Body of pancreas (tissue), 4 donors: ENCODE data around the gene UBASH3A.

Source experiments
- POLR2A ChIP-seq, 3 donors: fragments of 450-650 bp; IDR thresholded peaks; one replicate each; pipeline ENCODE4 v1.6.1; 2016; ENCODE audit warnings: antibody characterized with exemption in 3 of 3, mild to moderate bottlenecking in 2 of 3
- TF ChIP-seq, protein P1 (sequence below), 7 experiments: fragments of 450-650 bp in 4 of 7; fragments of 200-600 bp in 3 of 7; sonication (generic) in 3 of 7; IDR thresholded peaks; one replicate each; pipeline ENCODE4 v1.5.1; 2016 to 2019; ENCODE audit warnings: antibody characterized with exemption in 7 of 7

GRCh38 chr21:42441963-42442362 is 38.3 kb downstream of the UBASH3A start:
- TF ChIP-seq, protein P1, sequence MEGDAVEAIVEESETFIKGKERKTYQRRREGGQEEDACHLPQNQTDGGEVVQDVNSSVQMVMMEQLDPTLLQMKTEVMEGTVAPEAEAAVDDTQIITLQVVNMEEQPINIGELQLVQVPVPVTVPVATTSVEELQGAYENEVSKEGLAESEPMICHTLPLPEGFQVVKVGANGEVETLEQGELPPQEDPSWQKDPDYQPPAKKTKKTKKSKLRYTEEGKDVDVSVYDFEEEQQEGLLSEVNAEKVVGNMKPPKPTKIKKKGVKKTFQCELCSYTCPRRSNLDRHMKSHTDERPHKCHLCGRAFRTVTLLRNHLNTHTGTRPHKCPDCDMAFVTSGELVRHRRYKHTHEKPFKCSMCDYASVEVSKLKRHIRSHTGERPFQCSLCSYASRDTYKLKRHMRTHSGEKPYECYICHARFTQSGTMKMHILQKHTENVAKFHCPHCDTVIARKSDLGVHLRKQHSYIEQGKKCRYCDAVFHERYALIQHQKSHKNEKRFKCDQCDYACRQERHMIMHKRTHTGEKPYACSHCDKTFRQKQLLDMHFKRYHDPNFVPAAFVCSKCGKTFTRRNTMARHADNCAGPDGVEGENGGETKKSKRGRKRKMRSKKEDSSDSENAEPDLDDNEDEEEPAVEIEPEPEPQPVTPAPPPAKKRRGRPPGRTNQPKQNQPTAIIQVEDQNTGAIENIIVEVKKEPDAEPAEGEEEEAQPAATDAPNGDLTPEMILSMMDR (IDR thresholded peaks at IDR 0.05) = no peak
- TF ChIP-seq POLR2A (IDR thresholded peaks at IDR 0.05) = no peak
